ENCODE results near the gene XYLT1.

GRCh38 chr16:17334096-17334495 is 136.7 kb downstream of the XYLT1 start:
- TF ChIP-seq CTCF (IDR thresholded peaks at IDR 0.05; ENCODE audit: control extremely low read depth in 1 of 3, insufficient read depth in 1 of 3, low read depth in 1 of 3, low read length in 3 of 3): no peak
- TF ChIP-seq NRF1 (IDR thresholded peaks at IDR 0.05; ENCODE audit: low read depth, low read length): no peak
- TF ChIP-seq EP300 (IDR thresholded peaks at IDR 0.05; ENCODE audit: borderline replicate concordance in 1 of 2, low read depth in 2 of 2, low read length in 2 of 2): no peak
- TF ChIP-seq KDM1A (IDR thresholded peaks at IDR 0.05; ENCODE audit: borderline replicate concordance, low read length): no peak
- no peak for TF ChIP-seq HDAC2 (IDR thresholded peaks at IDR 0.05; ENCODE audit: borderline replicate concordance in 1 of 2, low read depth in 2 of 2, low read length in 2 of 2)
- TF ChIP-seq JUN (IDR thresholded peaks at IDR 0.05; ENCODE audit: low read depth, low read length): no peak
- no peak for TF ChIP-seq FOSL1 (IDR thresholded peaks at IDR 0.05; ENCODE audit: insufficient read depth, low read depth, low read length)
- no peak for TF ChIP-seq GABPA (IDR thresholded peaks at IDR 0.05; ENCODE audit: borderline replicate concordance, insufficient read depth, low read length)
- TF ChIP-seq BACH1 (IDR thresholded peaks at IDR 0.05; ENCODE audit: low read length): no peak
- TF ChIP-seq MAX (IDR thresholded peaks at IDR 0.05): no peak
- TF ChIP-seq POLR2AphosphoS5 (IDR thresholded peaks at IDR 0.05; ENCODE audit: low read depth, low read length): no peak
- TF ChIP-seq TAF1 (IDR thresholded peaks at IDR 0.05; ENCODE audit: low read depth, low read length): no peak

Measured in H1 (cell line).